ENCODE results near the gene RNF115.
"Not testable (repeated sequence)": the region's sequence is repeated elsewhere in the genome, so short reads cannot be mapped to it uniquely, and the experiment has no call there.

The RNF115 gene

GRCh38 chr1:145751491-145752037, 72.3 kb downstream of the RNF115 start:
- TF ChIP-seq Cebpa-rat (IDR thresholded peaks at IDR 0.05), result no peak

DNA sequence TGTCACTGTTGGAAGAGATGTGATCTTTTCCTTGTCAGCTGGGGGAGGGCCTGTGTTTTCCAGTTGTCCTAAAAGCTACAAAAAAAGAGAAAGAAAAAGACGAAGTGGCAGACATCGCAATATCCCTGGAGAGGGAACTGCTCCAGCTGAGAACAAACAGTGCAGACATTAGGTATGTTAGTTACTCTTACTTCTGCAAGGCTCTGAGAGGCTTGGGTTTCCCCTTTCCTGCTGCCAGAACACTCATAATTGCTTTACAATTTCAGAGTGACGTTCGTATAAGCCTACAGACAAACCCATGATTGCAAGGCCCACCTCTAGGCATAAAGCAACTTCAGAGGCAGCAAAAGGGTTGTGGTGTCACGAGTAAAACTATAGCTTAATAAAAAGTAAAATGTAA, 73.5 kb downstream of the RNF115 start:
- H3K36me3 ChIP-seq, result peaks cover 75 to 100% (median 95%) of the 10 kb centered on the region in 11 experiments
- H3K27ac ChIP-seq, result no peak overlapping the region
- H3K4me2 ChIP-seq, result no peak overlapping the region
- H3K9ac ChIP-seq, result no peak overlapping the region
- no peaks in the 10 kb centered on the region for H3K27me3 ChIP-seq
- no peaks in the 10 kb centered on the region for H3K9me3 ChIP-seq (replicated peaks in 1 of 11)
- no peak for TF ChIP-seq Cebpa-rat (IDR thresholded peaks at IDR 0.05)
- H4K20me1 ChIP-seq, result no peaks in the 10 kb centered on the region; a peak in 1 of 22 replicates
- H3K4me3 ChIP-seq, result no peak overlapping the region
- no peaks in the 10 kb centered on the region for H3K4me1 ChIP-seq

More at GRCh38 chr1:145751491-145752037, 72.3 kb downstream of the RNF115 start:
- H3K9ac ChIP-seq, result no peak overlapping the region
- H3K36me3 ChIP-seq, result peaks cover 71 to 100% (median 91%) of the 10 kb centered on the region in 11 experiments
- no peaks in the 10 kb centered on the region for H3K9me3 ChIP-seq (replicated peaks in 1 of 11)
- H3K27me3 ChIP-seq, result no peaks in the 10 kb centered on the region
- H3K27ac ChIP-seq, result no peak overlapping the region
- H3K4me1 ChIP-seq, result no peaks in the 10 kb centered on the region
- H3K4me3 ChIP-seq, result no peak overlapping the region
- H3K4me2 ChIP-seq, result no peak overlapping the region
- no peaks in the 10 kb centered on the region; a peak in 1 of 22 replicates for H4K20me1 ChIP-seq

- no peaks in the 10 kb centered on the region for H3K27me3 ChIP-seq
- H3K4me1 ChIP-seq, result no peaks in the 10 kb centered on the region
- H4K20me1 ChIP-seq, result no peaks in the 10 kb centered on the region
- no peak for TF ChIP-seq Cebpa-rat (IDR thresholded peaks at IDR 0.05)
- no peak overlapping the region for H3K27ac ChIP-seq
- H3K4me3 ChIP-seq, result no peak overlapping the region
- H3K9ac ChIP-seq, result no peak overlapping the region
- H3K9me3 ChIP-seq (replicated peaks in 1 of 11), result no peaks in the 10 kb centered on the region
- peaks cover 94 to 100% (median 100%) of the 10 kb centered on the region in 11 experiments for H3K36me3 ChIP-seq
- no peak overlapping the region for H3K4me2 ChIP-seq
These were observed 76.3 kb downstream of the RNF115 start for GRCh38 chr1:145747398-145748247.

DNA sequence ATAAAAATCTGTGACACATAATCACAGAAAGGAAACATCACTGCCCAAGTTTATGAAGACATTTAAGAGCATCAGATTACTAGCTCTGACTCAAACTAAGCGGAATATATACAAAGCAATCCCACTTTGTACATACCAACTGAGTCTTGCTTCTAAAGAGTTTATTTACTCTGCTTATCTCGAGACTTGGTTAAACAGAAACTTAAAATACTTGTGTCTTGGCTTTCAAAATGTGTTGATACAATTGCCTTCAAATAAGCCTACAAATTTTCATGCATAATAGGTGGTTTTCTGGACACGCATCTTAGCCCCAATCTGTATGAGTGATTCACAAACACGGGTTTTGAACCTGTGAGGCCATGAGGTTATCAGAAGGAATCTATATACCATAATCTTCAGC, 83.6 kb downstream of the RNF115 start:
- no peak overlapping the region for H3K4me2 ChIP-seq
- no peaks in the 10 kb centered on the region for H4K20me1 ChIP-seq

DNA sequence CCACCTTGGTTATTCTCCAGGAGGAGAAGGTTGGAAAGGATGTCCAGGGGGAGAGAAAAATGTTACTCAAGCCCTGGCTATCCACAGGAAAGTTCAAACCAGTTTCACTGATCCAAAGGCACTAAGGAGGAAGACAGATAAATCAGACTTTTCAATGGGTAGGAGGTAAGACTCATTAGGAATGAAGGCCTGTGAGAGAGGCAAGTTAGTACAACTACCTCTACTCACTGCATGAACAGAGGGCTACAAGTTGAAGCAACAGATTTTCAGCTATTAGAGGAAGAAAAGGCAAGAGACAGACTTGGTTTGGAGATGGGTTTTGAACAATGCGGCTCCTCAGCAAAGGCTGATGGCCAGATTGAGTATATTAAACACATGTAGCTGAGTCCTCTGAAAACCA, 87.7 kb downstream of the RNF115 start:
- no peak for TF ChIP-seq Cebpa-rat (IDR thresholded peaks at IDR 0.05)
- Histone ChIP-seq H4K20me1 (no peaks in the 10 kb centered on the region; a peak in 1 of 22 replicates), H3K4me3 (no peak overlapping the region), H3K9ac (no peak overlapping the region), H3K4me2 (no peak overlapping the region), H3K4me1 (peaks cover 0 to 15% (median 12%) of the 10 kb centered on the region in 10 experiments; a peak in 18 of 20 replicates), H3K27me3 (no peaks in the 10 kb centered on the region), H3K27ac (no peak overlapping the region), H3K9me3 (replicated peaks in 1 of 11) (no peaks in the 10 kb centered on the region), H3K36me3 (peaks cover 2 to 15% (median 5%) of the 10 kb centered on the region in 11 experiments; a peak in 20 of 22 replicates)

More for the DNA sequence above, 83.6 kb downstream of the RNF115 start:
- no peaks in the 10 kb centered on the region for H3K27me3 ChIP-seq
- no peaks in the 10 kb centered on the region for H3K9me3 ChIP-seq (replicated peaks in 1 of 11)
- H3K4me3 ChIP-seq, result no peak overlapping the region
- H3K9ac ChIP-seq, result no peak overlapping the region
- peaks cover 43 to 55% (median 45%) of the 10 kb centered on the region in 11 experiments for H3K36me3 ChIP-seq
- no peak overlapping the region for H3K27ac ChIP-seq
- H3K4me1 ChIP-seq, result no peaks in the 10 kb centered on the region
- TF ChIP-seq Cebpa-rat (IDR thresholded peaks at IDR 0.05), result no peak

- no peak for TF ChIP-seq Cebpa-rat (IDR thresholded peaks at IDR 0.05)
- H3K27me3 ChIP-seq, result no peaks in the 10 kb centered on the region
- H4K20me1 ChIP-seq, result no peaks in the 10 kb centered on the region; a peak in 1 of 22 replicates
- H3K9ac ChIP-seq, result no peak overlapping the region
- no peak overlapping the region for H3K4me3 ChIP-seq
- H3K27ac ChIP-seq, result no peak overlapping the region
- H3K4me1 ChIP-seq, result peaks cover 0 to 15% (median 12%) of the 10 kb centered on the region in 10 experiments; a peak in 18 of 20 replicates
- H3K9me3 ChIP-seq (replicated peaks in 1 of 11), result no peaks in the 10 kb centered on the region
- H3K4me2 ChIP-seq, result no peak overlapping the region
- H3K36me3 ChIP-seq, result peaks cover 0 to 10% (median 0%) of the 10 kb centered on the region in 11 experiments; a peak in 3 of 22 replicates
These were observed 93.0 kb downstream of the RNF115 start for GRCh38 chr1:145730900-145731299.

DNA sequence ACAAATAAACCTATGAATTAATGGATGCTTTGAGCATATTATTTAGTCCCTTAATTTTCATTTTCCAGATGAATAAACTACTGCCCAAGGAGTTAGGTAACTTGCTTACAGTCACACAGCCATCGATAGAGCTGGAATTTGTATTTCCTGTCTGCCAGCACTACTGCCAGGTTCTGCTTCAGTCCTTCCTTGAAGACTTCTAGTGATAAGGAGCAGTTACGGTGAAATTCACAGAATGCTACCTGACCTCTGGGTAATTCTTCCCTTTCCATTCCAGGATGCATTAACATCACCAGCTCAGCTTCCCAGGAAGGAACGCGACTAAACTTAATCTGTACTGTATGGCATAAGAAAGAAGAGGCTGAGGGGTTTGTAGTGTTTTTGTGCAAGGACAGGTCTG, 93.4 kb downstream of the RNF115 start:
- Histone ChIP-seq H3K36me3 (peaks cover 0 to 10% (median 0%) of the 10 kb centered on the region in 11 experiments; a peak in 3 of 22 replicates), H3K4me3 (no peak overlapping the region), H3K4me2 (no peak overlapping the region), H3K27ac (no peak overlapping the region), H3K4me1 (peaks cover 0 to 15% (median 12%) of the 10 kb centered on the region in 10 experiments; a peak in 18 of 20 replicates), H3K9ac (no peak overlapping the region), H3K9me3 (replicated peaks in 1 of 11) (no peaks in the 10 kb centered on the region), H4K20me1 (no peaks in the 10 kb centered on the region; a peak in 1 of 22 replicates), H3K27me3 (no peaks in the 10 kb centered on the region)
- TF ChIP-seq Cebpa-rat (IDR thresholded peaks at IDR 0.05), result no peak

DNA sequence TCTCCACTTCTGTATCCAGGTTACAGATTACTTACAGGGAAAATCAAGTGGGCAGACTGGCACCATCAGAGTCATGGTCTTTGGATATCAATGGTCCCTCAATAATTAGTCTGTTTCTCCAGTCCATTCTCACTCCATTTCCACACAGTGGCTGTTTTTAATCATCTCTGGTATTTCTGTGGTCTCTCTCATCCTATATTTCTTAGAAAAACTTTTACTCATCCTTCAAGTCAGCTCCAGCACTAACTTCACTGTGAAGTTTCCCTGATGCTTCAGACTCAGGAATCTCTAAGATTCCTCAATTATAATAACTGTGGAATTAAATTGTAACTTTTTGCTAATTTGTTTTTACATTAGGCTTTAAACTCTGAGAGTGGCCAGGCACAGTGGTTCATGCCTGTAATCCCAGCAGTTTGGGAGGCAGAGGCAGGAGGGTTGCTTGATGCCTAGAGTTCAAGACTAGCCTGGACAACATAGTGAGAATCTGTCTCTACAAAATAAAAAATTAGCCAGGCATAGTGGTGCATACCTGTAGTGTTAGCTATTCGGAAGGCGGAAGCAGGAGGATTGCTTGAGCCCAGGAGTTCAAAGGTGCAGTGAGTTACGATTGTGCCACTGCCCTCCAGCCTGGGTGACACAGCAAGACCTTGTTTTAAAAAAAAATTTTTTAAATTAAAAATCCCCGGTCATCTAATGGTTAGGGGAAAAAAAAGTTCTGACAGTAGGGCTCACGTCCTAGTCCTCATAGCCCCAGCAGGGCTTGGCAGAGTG, 94.0 kb downstream of the RNF115 start:
- peaks cover 0 to 15% (median 12%) of the 10 kb centered on the region in 10 experiments; a peak in 18 of 20 replicates for H3K4me1 ChIP-seq
- no peaks in the 10 kb centered on the region for H3K9me3 ChIP-seq (replicated peaks in 1 of 11)
- H3K4me3 ChIP-seq, result no peak overlapping the region
- no peaks in the 10 kb centered on the region for H3K27me3 ChIP-seq
- H4K20me1 ChIP-seq, result no peaks in the 10 kb centered on the region; a peak in 1 of 22 replicates
- TF ChIP-seq Cebpa-rat (IDR thresholded peaks at IDR 0.05), result no peak
- no peak overlapping the region for H3K9ac ChIP-seq
- H3K27ac ChIP-seq, result no peak overlapping the region
- no peak overlapping the region for H3K4me2 ChIP-seq
- H3K36me3 ChIP-seq, result peaks cover 0 to 10% (median 0%) of the 10 kb centered on the region in 11 experiments; a peak in 3 of 22 replicates

- no peak for TF ChIP-seq Cebpa-rat (IDR thresholded peaks at IDR 0.05)
- Histone ChIP-seq H3K27me3 (no peaks in the 10 kb centered on the region), H3K36me3 (peaks cover 0 to 10% (median 0%) of the 10 kb centered on the region in 11 experiments; a peak in 3 of 22 replicates), H3K4me2 (no peak overlapping the region), H4K20me1 (no peaks in the 10 kb centered on the region; a peak in 1 of 22 replicates), H3K27ac (no peak overlapping the region), H3K4me3 (no peak overlapping the region), H3K9ac (no peak overlapping the region), H3K9me3 (replicated peaks in 1 of 11) (no peaks in the 10 kb centered on the region), H3K4me1 (peaks cover 0 to 11% (median 10%) of the 10 kb centered on the region in 10 experiments; a peak in 18 of 20 replicates)
These were observed 94.7 kb downstream of the RNF115 start for GRCh38 chr1:145729196-145729595.

DNA sequence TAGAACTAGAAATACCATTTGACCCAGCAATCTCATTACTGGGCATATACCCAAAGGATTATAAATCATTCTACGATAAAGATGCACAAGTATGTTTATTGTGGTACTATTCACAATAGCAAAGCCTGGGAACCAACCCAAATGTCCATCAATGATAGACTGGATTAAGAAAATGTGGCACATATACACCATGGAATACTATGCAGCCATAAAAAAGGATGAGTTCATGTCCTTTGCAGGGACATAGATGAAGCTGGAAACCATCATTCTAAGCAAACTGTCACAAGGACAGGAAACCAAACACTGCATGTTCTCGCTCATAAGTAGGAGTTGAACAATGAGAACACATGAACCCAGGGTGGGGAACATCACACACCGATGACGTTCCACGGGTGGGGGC, 97.7 kb downstream of the RNF115 start:
- H3K27ac ChIP-seq; H3K9me3 ChIP-seq (replicated peaks in 1 of 11): not testable (repeated sequence)

More for the DNA sequence above, 97.7 kb downstream of the RNF115 start:
- not testable (repeated sequence) for H3K4me2 ChIP-seq, H3K4me1 ChIP-seq, H3K27me3 ChIP-seq, H3K9ac ChIP-seq, H3K4me3 ChIP-seq, H4K20me1 ChIP-seq, H3K36me3 ChIP-seq

Measured in BLaER1 treated with 17β-estradiol and CSF1 and Interleukin-3, amounts not matched to agents 10 nM and 100 nM (cell line).